Tibial nerve (tissue), 4 donors: ENCODE measurements around the gene C1QTNF9. TPM values are rescaled to one million over a fixed set of nuclear protein-coding genes. Genes with fewer than 3 reads are reported as not detected.
A peak's percentile ranks its signal among the peaks of the same experiment; 100 is the strongest.

ENCODE experiments used
- DNase-seq, 2 donors: peaks; one replicate each; pipeline ENCODE4 v3.0.0-alpha.2; 2019; ENCODE audit warnings: low spot score in 2 of 2
- H3K27ac ChIP-seq, 4 donors: fragments of 200-600 bp; sonication (generic) in 3 of 4; one replicate each; pipeline ENCODE4 v1.5.1; 2017 to 2019; ENCODE audit warnings: mild to moderate bottlenecking in 1 of 4
- H3K27me3 ChIP-seq, 2 donors: fragments of 200-600 bp; sonication (generic) in 1 of 2; one replicate each; pipeline versions ENCODE4 v1.5.1 to v1.6.0; 2017 to 2019
- H3K36me3 ChIP-seq, 3 donors: fragments of 200-600 bp; sonication (generic); one replicate each; pipeline ENCODE4 v1.5.1; 2018 to 2019
- H3K4me1 ChIP-seq, 4 donors: fragments of 200-600 bp; sonication (generic) in 3 of 4; one replicate each; pipeline ENCODE4 v1.5.1; 2017 to 2019
- H3K4me3 ChIP-seq, 4 donors: fragments of 200-600 bp; sonication (generic) in 3 of 4; one replicate each; pipeline ENCODE4 v1.5.1; 2017 to 2019; ENCODE audit warnings: mild to moderate bottlenecking in 1 of 4, moderate library complexity in 1 of 4
- H3K9me3 ChIP-seq, 4 donors: fragments of 200-600 bp; sonication (generic) in 3 of 4; one replicate each; pipeline ENCODE4 v1.5.1; 2017 to 2019
- CTCF ChIP-seq, 5 experiments: fragments of 200-600 bp in 3 of 5; fragments of 450-650 bp in 2 of 5; sonication (generic) in 3 of 5; IDR thresholded peaks; one replicate each; pipeline ENCODE4 v1.5.1; 2016 to 2019; ENCODE audit warnings: antibody characterized with exemption in 5 of 5, mild to moderate bottlenecking in 3 of 5, moderate library complexity in 2 of 5
- EP300 ChIP-seq, 2 donors: sonication (generic); formaldehyde crosslinking; IDR thresholded peaks; one replicate each; pipeline ENCODE4 v1.6.1; 2017; ENCODE audit warnings: antibody characterized with exemption in 2 of 2, mild to moderate bottlenecking in 1 of 2
- POLR2A ChIP-seq, 2 donors: fragments of 450-650 bp; IDR thresholded peaks; one replicate each; pipeline ENCODE4 v1.6.1; 2017; ENCODE audit warnings: antibody characterized with exemption in 2 of 2, mild to moderate bottlenecking in 2 of 2, moderate library complexity in 2 of 2
- WGBS, 2 donors: methylation state at CpG; one replicate each; pipeline ENCODE4 v1.1.5; 2018; 5-methylcytosine and 5-hydroxymethylcytosine counted together
- total RNA-seq, 4 donors: library from RNA; depleted of rRNA; stranded (reverse); fragments of >200 nt; gene quantifications; one replicate each; pipeline ENCODE4 v1.1.0, GENCODE V29; 2016

Gene C1QTNF9
- total RNA-seq, 4 donors from 2014 or later = 0.63 to 5.9 TPM; not detected in 2

- no peak for DNase-seq
- Histone ChIP-seq H3K36me3 (no peaks in the 10 kb centered on the region), H3K4me3 (peak overlapping the region in 2 of 4 donors; percentile 11 to 24), H3K9me3 (no peaks in the 10 kb centered on the region), H3K4me1 (peaks cover 2 to 74% (median 42%) of the 10 kb centered on the region in 4 donors), H3K27me3 (no peaks in the 10 kb centered on the region), H3K27ac (peak overlapping the region; percentile 9 to 85 (median 55))
- no peak for TF ChIP-seq POLR2A (IDR thresholded peaks at IDR 0.05)
- no peak for TF ChIP-seq EP300 (IDR thresholded peaks at IDR 0.05)
- TF ChIP-seq CTCF (IDR thresholded peaks at IDR 0.05) = no peak
- 89 to 95% methylated on average over 2 of the region's 2 CpGs for WGBS, 2 donors
These were observed 41.6 kb upstream of the C1QTNF9 start for GRCh38 chr13:24267801-24268200.

GRCh38 chr13:24269821-24270220, 39.6 kb upstream of the C1QTNF9 start:
- H3K4me1 ChIP-seq = peaks cover 4 to 72% (median 49%) of the 10 kb centered on the region in 4 donors
- TF ChIP-seq EP300 (IDR thresholded peaks at IDR 0.05) (no peak), POLR2A (IDR thresholded peaks at IDR 0.05) (no peak), CTCF (IDR thresholded peaks at IDR 0.05) (no peak)
- H3K9me3 ChIP-seq = no peaks in the 10 kb centered on the region
- peak overlapping the region in 1 of 4 donors; percentile 36 for H3K4me3 ChIP-seq
- no peak for DNase-seq
- H3K27me3 ChIP-seq = no peaks in the 10 kb centered on the region
- 86 to 89% methylated on average over 4 of the region's 4 CpGs for WGBS, 2 donors
- peak overlapping the region in 3 of 4 donors; percentile 84 to 94 (median 87) for H3K27ac ChIP-seq
- H3K36me3 ChIP-seq = no peaks in the 10 kb centered on the region

- DNase-seq = peak; percentile 35 to 49
- Histone ChIP-seq H3K9me3 (no peaks in the 10 kb centered on the region), H3K27me3 (no peaks in the 10 kb centered on the region), H3K27ac (peak overlapping the region; percentile 62 to 94 (median 86)), H3K4me1 (peaks cover 4 to 72% (median 49%) of the 10 kb centered on the region in 4 donors), H3K36me3 (no peaks in the 10 kb centered on the region), H3K4me3 (peak overlapping the region; percentile 5 to 50 (median 28))
- peak in 1 of 2 donors; percentile 42 for TF ChIP-seq POLR2A (IDR thresholded peaks at IDR 0.05)
- peak in 4 of 5 experiments; percentile 67 to 100 (median 89) for TF ChIP-seq CTCF (IDR thresholded peaks at IDR 0.05)
- peak in 1 of 2 donors; percentile 72 for TF ChIP-seq EP300 (IDR thresholded peaks at IDR 0.05)
- 3 to 9% methylated on average over 10 of the region's 10 CpGs for WGBS, 2 donors
These were observed 38.7 kb upstream of the C1QTNF9 start for GRCh38 chr13:24270639-24271141.

GRCh38 chr13:24271231-24271600, 38.2 kb upstream of the C1QTNF9 start:
- H3K27ac ChIP-seq = peak overlapping the region; percentile 62 to 94 (median 86)
- peaks cover 4 to 72% (median 49%) of the 10 kb centered on the region in 4 donors for H3K4me1 ChIP-seq
- H3K27me3 ChIP-seq = no peaks in the 10 kb centered on the region
- no peaks in the 10 kb centered on the region for H3K36me3 ChIP-seq
- 19 to 24% methylated on average over 1 of the region's 1 CpG for WGBS, 2 donors
- H3K4me3 ChIP-seq = peak overlapping the region; percentile 30 to 50 (median 42)
- TF ChIP-seq POLR2A (IDR thresholded peaks at IDR 0.05) = no peak
- TF ChIP-seq EP300 (IDR thresholded peaks at IDR 0.05) = no peak
- no peak for TF ChIP-seq CTCF (IDR thresholded peaks at IDR 0.05)
- DNase-seq = no peak
- H3K9me3 ChIP-seq = no peaks in the 10 kb centered on the region

- no peaks in the 10 kb centered on the region for H3K9me3 ChIP-seq
- TF ChIP-seq CTCF (IDR thresholded peaks at IDR 0.05) (no peak), EP300 (IDR thresholded peaks at IDR 0.05) (peak in 1 of 2 donors; percentile 47), POLR2A (IDR thresholded peaks at IDR 0.05) (peak in 1 of 2 donors; percentile 19)
- H3K4me3 ChIP-seq = peak overlapping the region; percentile 30 to 50 (median 42)
- 3 to 4% methylated on average over 25 of the region's 25 CpGs for WGBS, 2 donors
- DNase-seq = peak in 1 of 2 donors; percentile 48
- H3K27me3 ChIP-seq = no peaks in the 10 kb centered on the region
- no peaks in the 10 kb centered on the region for H3K36me3 ChIP-seq
- peak overlapping the region; percentile 62 to 94 (median 86) for H3K27ac ChIP-seq
- H3K4me1 ChIP-seq = peaks cover 4 to 69% (median 48%) of the 10 kb centered on the region in 4 donors
These were observed 37.6 kb upstream of the C1QTNF9 start for GRCh38 chr13:24271601-24272451.
